Measurements from ENCODE around the gene USP9X.

GRCh38 chrX:41100200-41100599 lies 15.0 kb downstream of the USP9X start:
- TF ChIP-seq, protein P1, sequence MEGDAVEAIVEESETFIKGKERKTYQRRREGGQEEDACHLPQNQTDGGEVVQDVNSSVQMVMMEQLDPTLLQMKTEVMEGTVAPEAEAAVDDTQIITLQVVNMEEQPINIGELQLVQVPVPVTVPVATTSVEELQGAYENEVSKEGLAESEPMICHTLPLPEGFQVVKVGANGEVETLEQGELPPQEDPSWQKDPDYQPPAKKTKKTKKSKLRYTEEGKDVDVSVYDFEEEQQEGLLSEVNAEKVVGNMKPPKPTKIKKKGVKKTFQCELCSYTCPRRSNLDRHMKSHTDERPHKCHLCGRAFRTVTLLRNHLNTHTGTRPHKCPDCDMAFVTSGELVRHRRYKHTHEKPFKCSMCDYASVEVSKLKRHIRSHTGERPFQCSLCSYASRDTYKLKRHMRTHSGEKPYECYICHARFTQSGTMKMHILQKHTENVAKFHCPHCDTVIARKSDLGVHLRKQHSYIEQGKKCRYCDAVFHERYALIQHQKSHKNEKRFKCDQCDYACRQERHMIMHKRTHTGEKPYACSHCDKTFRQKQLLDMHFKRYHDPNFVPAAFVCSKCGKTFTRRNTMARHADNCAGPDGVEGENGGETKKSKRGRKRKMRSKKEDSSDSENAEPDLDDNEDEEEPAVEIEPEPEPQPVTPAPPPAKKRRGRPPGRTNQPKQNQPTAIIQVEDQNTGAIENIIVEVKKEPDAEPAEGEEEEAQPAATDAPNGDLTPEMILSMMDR (IDR thresholded peaks at IDR 0.05) = no peak
- no peak for TF ChIP-seq POLR2A (IDR thresholded peaks at IDR 0.05)

All from adrenal gland (tissue), 5 donors.